ENCODE data around the gene ZNF660.

ZNF660 gene

DNA sequence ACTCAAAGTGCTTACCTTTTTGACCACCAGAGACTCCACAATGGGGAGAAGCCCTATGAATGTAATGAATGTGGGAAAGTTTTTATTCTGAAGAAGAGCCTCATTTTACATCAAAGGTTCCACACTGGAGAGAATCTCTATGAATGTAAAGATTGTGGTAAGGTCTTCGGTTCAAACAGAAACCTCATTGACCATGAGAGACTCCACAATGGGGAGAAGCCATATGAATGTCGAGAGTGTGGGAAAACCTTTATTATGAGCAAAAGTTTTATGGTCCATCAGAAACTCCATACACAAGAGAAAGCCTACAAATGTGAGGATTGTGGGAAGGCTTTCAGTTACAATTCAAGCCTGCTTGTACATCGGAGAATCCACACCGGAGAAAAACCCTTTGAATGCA is 58.3 kb downstream of the ZNF660 start:
- peaks cover 49% of the 10 kb centered on the region for H3K36me3 ChIP-seq (ENCODE audit: insufficient read depth, low read length)
- peaks cover 3% of the 10 kb centered on the region for H3K4me1 ChIP-seq (ENCODE audit: control insufficient read depth, insufficient read depth, low read length)
- peaks cover 25% of the 10 kb centered on the region for H3K9me3 ChIP-seq (replicated peaks; ENCODE audit: low read length)
- no peaks in the 10 kb centered on the region for H3K27me3 ChIP-seq (ENCODE audit: control insufficient read depth, insufficient read depth, low read length)
- no peak overlapping the region for H3K9ac ChIP-seq (ENCODE audit: low read depth, low read length)
- no peak overlapping the region for H3K4me2 ChIP-seq (ENCODE audit: low read length)
- no peak overlapping the region for H3K4me3 ChIP-seq (ENCODE audit: low read length)

- Histone ChIP-seq H3K36me3 (ENCODE audit: insufficient read depth, low read length) (peaks cover 35% of the 10 kb centered on the region), H3K27me3 (ENCODE audit: control insufficient read depth, insufficient read depth, low read length) (no peaks in the 10 kb centered on the region)
Measured at GRCh38 chr3:44647771-44648170, 63.0 kb downstream of the ZNF660 start.

DNA sequence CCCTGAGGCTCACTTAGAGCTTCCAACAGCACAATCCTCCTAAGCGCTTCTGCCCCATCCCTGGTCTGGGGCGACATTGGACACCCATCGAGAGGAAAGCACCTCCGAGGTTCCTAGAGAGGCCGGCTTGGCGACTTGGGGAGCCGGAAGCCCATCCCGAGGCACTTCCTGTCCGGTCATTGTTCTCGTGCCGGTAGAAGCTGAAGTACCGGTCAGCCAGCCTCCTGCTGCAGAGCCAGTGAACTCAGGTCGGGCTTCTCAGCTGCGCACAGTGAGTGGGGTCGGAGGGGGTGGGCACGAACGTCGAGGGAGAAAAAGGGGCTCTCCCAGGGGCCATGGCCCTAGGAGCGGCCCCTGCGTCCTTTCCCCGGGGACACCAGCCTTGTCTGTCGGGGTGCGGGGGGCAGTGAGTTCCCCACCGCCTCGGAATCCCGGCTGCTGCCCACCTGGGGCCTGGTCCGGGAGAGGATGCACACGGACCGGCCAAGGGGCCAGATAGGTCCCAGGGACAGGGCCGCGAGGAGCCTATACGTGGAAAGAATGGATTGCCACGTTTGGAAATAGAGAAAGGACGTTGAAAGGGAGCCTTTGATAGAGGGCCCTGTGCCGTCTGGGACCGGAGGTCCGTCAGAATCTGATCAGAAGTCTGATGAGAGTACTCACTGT is 63.9 kb downstream of the ZNF660 start, which contains the start of gene ZNF35:
Gene ZNF35, plus strand, starts transcription at position 169 of the 666 bp plus-strand sequence. CDS start 2,336 bp downstream, outside the sequence.
- peak within 1 kb of the TSS; percentile 83 for H3K4me2 ChIP-seq (ENCODE audit: low read length)
- peaks cover under 1% of the 10 kb centered on the region for H3K9me3 ChIP-seq (replicated peaks; ENCODE audit: low read length)
- peaks cover 35% of the 10 kb centered on the region for H3K36me3 ChIP-seq (ENCODE audit: insufficient read depth, low read length)
- H3K4me1 ChIP-seq (ENCODE audit: control insufficient read depth, insufficient read depth, low read length): peaks cover 7% of the 10 kb centered on the region
- H3K9ac ChIP-seq (ENCODE audit: low read depth, low read length): peak within 1 kb of the TSS; percentile 92
- no peaks in the 10 kb centered on the region for H3K27me3 ChIP-seq (ENCODE audit: control insufficient read depth, insufficient read depth, low read length)
- peak within 1 kb of the TSS; percentile 88 for H3K4me3 ChIP-seq (ENCODE audit: low read length)

More at GRCh38 chr3:44647771-44648170, 63.0 kb downstream of the ZNF660 start:
- Histone ChIP-seq H3K9ac (ENCODE audit: low read depth, low read length) (no peak overlapping the region), H3K4me2 (ENCODE audit: low read length) (peak overlapping the region; percentile 83), H3K4me3 (ENCODE audit: low read length) (no peak overlapping the region), H3K4me1 (ENCODE audit: control insufficient read depth, insufficient read depth, low read length) (peaks cover 7% of the 10 kb centered on the region), H3K9me3 (replicated peaks; ENCODE audit: low read length) (peaks cover 10% of the 10 kb centered on the region)

Measured in skeletal muscle satellite cell (primary cell).